HUES64 (cell line): Measurements from ENCODE around the gene MYOF.

Experiments
- H3K27ac ChIP-seq: 2 replicates; pipeline ENCODE4 v1.7.0; 2013; ENCODE audit warnings: low read depth, low read length, inconsistent platforms
- H3K27me3 ChIP-seq: 2 replicates; pipeline ENCODE4 v1.6.1; 2013; ENCODE audit warnings: mild to moderate bottlenecking, low read length; ENCODE audit not compliant: insufficient read depth
- H3K36me3 ChIP-seq: 2 replicates; pipeline ENCODE4 v1.6.1; 2013; ENCODE audit warnings: mild to moderate bottlenecking, low read length; ENCODE audit not compliant: insufficient read depth
- H3K4me1 ChIP-seq: 2 replicates; pipeline ENCODE4 v1.6.1; 2013; ENCODE audit warnings: mild to moderate bottlenecking, low read length, moderate library complexity; ENCODE audit not compliant: insufficient read depth
- H3K4me3 ChIP-seq: 2 replicates; pipeline ENCODE4 v1.5.1; 2013; ENCODE audit warnings: mild to moderate bottlenecking, low read length, moderate library complexity
- H3K9ac ChIP-seq: 2 replicates; pipeline ENCODE4 v1.6.1; 2013; ENCODE audit warnings: mild to moderate bottlenecking, low read depth, low read length
- H3K9me3 ChIP-seq: 2 replicates; pipeline ENCODE4 v1.6.1; 2013; ENCODE audit warnings: low read depth, low read length; ENCODE audit not compliant: insufficient read depth
- WGBS: fragments of 150-250, 120-280 bp; methylation state at CpG from one replicate; pipeline ENCODE4 v1.1.7; 2013; ENCODE audit warnings: missing lambda C conversion rate; 5-methylcytosine and 5-hydroxymethylcytosine counted together

MYOF gene

DNA sequence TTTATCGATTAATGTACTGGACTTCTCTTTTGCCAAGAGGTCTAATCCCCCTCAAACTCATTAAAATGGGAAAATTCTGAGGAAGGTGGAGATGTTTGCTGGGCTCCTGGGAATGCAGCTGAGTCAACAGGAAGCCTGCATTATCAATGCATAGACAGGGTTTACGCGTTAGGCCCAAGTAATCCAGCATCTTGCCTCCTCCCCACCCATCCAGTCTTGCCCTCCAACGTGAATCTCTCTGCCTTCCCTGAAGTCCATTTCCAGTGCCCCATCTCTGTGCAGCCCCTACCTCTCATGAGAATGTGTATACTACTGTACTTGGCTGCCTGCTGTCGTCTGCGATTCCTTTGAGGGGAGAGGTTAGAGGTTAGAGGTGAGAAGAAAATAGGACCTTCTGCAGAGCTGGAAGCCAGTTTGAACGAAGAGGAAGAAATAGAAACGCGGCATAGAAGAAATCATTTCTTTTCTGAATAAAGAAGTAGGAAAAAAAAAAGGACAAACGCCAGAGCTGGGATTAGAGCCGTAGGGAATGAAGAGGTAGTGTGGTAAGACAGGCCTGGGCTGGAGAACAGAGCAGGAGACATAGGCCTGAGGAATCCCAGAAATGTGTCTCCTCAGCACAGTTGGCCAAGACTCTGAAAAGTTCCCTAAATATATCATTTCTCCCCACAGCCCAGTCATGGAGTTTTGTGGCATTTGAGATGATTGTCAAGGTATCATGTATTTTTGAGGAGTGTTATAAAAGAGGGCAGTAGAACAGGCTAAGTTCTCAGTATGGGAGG, 75.6 kb downstream of the MYOF start:
- Histone ChIP-seq H3K36me3 (no peaks in the 10 kb centered on the region), H3K27me3 (no peaks in the 10 kb centered on the region), H3K9me3 (no peaks in the 10 kb centered on the region), H3K4me1 (peaks cover 9% of the 10 kb centered on the region; the same call in 1 of the 2 replicates), H3K9ac (no peak overlapping the region), H3K4me3 (no peak overlapping the region), H3K27ac (no peak overlapping the region)
- 66% methylated on average over 11 of the region's 11 CpGs for WGBS

DNA sequence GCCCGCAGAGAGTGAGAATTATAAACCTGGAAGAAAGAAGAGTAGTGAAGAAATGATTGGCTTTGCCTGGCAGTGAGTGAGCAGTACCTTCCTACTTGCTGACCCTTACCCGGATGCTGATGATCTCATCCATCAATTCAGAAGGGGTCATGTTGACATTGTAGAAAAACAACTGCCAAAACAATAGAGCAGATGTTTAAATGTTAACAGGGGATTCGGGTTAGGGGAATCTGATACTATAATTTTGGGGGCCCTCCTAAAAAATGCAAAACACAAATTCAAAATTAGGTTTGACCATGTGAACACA, 78.1 kb downstream of the MYOF start:
- Histone ChIP-seq H3K9me3 (no peaks in the 10 kb centered on the region), H3K9ac (no peak overlapping the region), H3K4me3 (no peak overlapping the region), H3K27me3 (no peaks in the 10 kb centered on the region), H3K4me1 (peaks cover 9% of the 10 kb centered on the region; the same call in 1 of the 2 replicates), H3K27ac (no peak overlapping the region), H3K36me3 (no peaks in the 10 kb centered on the region)
- 85% methylated on average over 2 of the region's 3 CpGs for WGBS

DNA sequence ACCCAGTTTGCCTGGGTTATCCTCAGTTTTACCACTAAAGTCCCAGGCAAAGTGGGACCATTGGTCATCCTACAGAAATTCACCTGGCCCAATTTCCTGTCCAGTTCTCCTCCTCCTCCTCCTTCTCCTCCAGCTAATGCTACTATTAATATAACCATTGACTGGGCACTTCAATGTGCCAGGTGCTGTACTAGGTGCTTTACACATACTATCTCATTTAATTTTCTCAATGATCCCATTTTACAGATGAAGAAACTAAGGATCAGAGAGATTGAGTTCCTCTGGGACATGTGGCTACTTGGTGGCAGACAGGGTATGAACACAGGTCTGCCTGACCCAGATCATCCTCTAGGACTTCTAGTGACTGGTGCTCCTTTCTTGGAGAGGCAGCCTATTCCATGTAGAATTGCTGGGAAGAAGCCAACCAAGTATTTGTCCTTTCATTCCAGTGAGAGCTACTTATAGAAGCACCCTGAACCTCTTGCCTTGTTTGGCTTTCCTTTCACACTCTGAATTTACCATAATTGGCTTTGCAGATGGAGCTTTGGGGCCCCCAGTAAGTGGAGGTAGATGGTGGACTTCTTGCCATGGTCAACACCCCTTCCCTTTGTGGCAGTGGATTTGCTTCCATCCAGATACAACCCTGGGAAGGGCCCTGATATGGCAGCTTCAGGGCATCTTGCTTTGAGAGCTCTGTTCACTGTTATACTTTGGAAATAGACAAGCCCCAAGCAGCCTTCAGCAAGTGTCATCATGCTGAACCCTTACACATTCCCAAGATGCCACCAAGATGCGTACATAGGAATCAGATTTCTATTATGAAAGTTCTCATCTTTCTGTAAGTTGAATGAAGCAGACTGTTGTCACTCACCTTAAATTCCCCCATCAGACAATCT, 78.7 kb downstream of the MYOF start:
- H3K27ac ChIP-seq, result no peak overlapping the region
- WGBS, result 90% methylated on average over 1 of the region's 1 CpG
- H3K4me1 ChIP-seq, result peaks cover 9% of the 10 kb centered on the region; the same call in 1 of the 2 replicates
- no peaks in the 10 kb centered on the region for H3K36me3 ChIP-seq
- no peak overlapping the region for H3K9ac ChIP-seq
- H3K4me3 ChIP-seq, result no peak overlapping the region
- no peaks in the 10 kb centered on the region for H3K9me3 ChIP-seq
- no peaks in the 10 kb centered on the region for H3K27me3 ChIP-seq

DNA sequence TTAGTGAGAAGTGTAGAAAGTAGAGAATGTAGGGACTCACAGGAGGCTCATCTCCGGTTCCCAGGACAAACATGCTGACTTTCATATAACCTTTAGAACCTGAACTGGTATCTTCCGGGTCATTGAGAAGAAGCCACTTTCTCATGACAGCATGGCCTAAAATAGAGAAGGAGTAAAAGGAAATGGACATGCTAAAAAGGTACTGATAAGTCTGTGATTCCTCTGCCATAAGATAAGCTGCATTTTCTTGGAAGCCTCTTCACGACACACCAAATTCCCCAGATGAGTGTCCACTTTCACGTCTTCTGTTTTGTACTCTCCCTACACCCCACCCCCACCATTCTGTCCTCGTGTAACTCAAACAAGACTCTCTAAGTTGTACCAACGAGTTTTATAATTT, 79.9 kb downstream of the MYOF start:
- H3K27me3 ChIP-seq, result no peaks in the 10 kb centered on the region
- no peaks in the 10 kb centered on the region for H3K36me3 ChIP-seq
- no peak overlapping the region for H3K9ac ChIP-seq
- H3K4me3 ChIP-seq, result no peak overlapping the region
- no peaks in the 10 kb centered on the region for H3K9me3 ChIP-seq
- 85% methylated on average over 5 of the region's 6 CpGs for WGBS
- peaks cover 9% of the 10 kb centered on the region; the same call in 1 of the 2 replicates for H3K4me1 ChIP-seq
- no peak overlapping the region for H3K27ac ChIP-seq

DNA sequence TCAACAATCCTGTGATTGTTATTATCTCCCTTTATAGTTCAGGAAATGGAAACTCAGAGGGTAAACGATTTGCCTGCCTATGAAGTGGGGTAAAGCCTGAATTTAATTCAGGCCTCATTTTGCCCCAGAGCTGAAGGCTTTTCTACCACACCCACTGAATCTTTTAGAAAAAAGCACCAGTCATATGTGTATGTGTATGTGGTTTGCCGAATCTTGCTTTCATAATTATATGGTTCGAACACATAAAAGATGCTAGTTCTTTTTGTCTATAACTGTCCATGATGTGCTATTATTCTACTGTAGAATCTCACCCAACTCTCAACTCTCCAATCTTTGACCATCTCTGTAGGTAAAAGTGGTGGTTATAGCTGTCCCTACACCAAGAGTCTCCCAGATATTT, 83.6 kb downstream of the MYOF start:
- Histone ChIP-seq H3K36me3 (no peaks in the 10 kb centered on the region), H3K4me3 (no peak overlapping the region), H3K9ac (no peak overlapping the region), H3K27me3 (no peaks in the 10 kb centered on the region), H3K9me3 (no peaks in the 10 kb centered on the region), H3K4me1 (no peaks in the 10 kb centered on the region), H3K27ac (no peak overlapping the region)
- WGBS, result 89% methylated on average over 3 of the region's 3 CpGs

DNA sequence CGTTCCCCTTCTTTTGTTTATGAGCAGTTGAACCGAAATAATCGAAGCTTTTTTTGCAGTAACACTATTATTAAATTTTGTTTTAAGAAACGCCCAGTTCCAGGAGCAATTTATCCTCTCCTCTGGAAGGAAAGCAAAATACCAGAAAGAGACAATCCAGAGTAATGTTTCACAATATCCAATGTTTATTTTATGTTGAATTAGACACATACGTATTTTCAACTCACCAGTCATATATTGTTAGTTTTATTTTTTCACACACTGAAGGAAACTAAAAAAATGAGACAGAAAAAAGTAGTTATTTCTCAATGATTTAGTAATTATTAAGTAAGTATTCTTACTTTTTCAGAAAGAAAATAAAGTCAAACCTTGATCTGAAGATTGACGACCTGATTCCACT, 85.1 kb downstream of the MYOF start:
- Histone ChIP-seq H3K36me3 (no peaks in the 10 kb centered on the region), H3K27me3 (no peaks in the 10 kb centered on the region), H3K4me3 (no peak overlapping the region), H3K9ac (no peak overlapping the region), H3K27ac (no peak overlapping the region), H3K4me1 (no peaks in the 10 kb centered on the region), H3K9me3 (no peaks in the 10 kb centered on the region)
- WGBS, result 93% methylated on average over 3 of the region's 6 CpGs

DNA sequence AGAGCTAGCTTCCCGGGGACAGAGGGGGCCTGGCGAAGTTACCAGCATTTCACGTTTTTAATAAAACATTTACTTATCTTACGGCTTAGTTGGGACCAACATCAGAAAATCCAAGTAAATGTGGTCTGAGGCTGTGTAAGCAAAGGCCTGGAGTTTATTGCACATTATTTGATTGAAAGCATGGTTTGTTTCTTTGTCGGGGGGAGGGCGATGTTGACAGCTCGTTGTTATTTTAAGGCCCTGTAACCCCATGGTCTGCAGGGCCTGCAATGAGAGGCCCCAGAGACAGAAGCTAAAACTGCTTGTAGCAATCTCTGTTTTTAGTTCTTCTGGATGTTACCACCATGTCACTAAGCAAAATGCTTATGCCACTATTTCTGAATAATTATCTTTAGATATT, 88.9 kb downstream of the MYOF start:
- WGBS, result 83% methylated on average over 7 of the region's 7 CpGs
- Histone ChIP-seq H3K4me3 (no peak overlapping the region), H3K27ac (no peak overlapping the region), H3K36me3 (no peaks in the 10 kb centered on the region), H3K27me3 (no peaks in the 10 kb centered on the region), H3K9me3 (no peaks in the 10 kb centered on the region), H3K9ac (no peak overlapping the region), H3K4me1 (no peaks in the 10 kb centered on the region)

DNA sequence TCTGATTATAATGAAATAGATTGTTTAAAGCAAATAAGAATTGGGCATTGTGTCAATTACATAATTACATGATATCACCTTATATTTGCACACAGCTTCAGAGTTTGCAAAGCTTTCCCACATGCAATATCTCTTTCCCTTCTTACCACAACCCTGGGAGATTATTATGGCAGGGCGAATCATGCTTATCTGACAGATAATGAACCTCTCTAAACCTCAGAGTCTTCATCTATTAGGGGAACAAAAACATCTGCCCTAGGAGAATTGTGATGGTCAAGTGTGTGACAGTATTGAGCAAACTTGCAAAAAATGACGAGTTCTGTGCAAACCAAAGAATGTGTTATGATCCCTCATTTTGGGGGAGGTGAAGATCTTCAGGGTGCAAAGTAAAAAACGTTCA, 90.0 kb downstream of the MYOF start:
- Histone ChIP-seq H3K36me3 (no peaks in the 10 kb centered on the region), H3K27ac (no peak overlapping the region), H3K27me3 (no peaks in the 10 kb centered on the region), H3K9ac (no peak overlapping the region), H3K4me1 (peaks cover 8% of the 10 kb centered on the region), H3K4me3 (no peak overlapping the region), H3K9me3 (no peaks in the 10 kb centered on the region)
- 79% methylated on average over 3 of the region's 3 CpGs for WGBS

DNA sequence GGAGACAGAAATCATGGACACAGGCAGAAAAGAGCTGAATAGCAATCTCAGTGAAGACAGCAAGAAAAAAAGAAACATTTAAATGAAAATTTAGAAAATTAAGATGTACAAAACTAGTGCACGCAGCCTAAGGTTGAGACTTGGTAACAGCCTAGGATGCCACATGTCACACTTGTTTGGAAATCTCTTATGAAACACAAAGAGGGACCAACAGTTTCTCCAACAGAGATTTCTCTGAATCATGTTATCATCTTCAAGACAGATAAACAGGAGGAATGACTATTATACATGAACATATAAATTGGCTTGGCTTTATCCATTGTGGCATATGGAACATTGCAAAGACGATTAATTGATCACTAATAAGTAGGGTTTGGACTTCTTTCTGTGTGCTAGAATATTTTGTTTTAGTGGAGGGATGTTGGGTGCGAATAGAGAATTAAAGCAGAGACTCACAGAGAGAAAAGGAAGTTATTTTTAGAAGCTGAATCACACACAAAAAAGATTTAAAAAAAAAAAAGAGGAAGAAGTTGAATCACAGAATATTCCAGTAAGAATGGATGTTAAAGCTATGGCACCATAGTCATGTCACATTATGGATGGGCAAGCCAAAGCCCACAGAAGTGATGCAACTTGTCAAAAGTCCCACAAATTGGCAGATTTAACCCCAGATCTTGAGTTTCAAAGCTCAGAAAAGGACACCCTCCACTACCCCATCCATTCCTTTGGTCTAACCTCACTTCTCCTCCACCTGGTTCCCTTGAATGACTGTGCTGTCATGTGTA, 91.6 kb downstream of the MYOF start:
- Histone ChIP-seq H3K4me1 (peaks cover 8% of the 10 kb centered on the region), H3K36me3 (no peaks in the 10 kb centered on the region), H3K27me3 (no peaks in the 10 kb centered on the region), H3K27ac (no peak overlapping the region), H3K9me3 (no peaks in the 10 kb centered on the region), H3K9ac (no peak overlapping the region), H3K4me3 (no peak overlapping the region)
- 80% methylated on average over 3 of the region's 3 CpGs for WGBS

DNA sequence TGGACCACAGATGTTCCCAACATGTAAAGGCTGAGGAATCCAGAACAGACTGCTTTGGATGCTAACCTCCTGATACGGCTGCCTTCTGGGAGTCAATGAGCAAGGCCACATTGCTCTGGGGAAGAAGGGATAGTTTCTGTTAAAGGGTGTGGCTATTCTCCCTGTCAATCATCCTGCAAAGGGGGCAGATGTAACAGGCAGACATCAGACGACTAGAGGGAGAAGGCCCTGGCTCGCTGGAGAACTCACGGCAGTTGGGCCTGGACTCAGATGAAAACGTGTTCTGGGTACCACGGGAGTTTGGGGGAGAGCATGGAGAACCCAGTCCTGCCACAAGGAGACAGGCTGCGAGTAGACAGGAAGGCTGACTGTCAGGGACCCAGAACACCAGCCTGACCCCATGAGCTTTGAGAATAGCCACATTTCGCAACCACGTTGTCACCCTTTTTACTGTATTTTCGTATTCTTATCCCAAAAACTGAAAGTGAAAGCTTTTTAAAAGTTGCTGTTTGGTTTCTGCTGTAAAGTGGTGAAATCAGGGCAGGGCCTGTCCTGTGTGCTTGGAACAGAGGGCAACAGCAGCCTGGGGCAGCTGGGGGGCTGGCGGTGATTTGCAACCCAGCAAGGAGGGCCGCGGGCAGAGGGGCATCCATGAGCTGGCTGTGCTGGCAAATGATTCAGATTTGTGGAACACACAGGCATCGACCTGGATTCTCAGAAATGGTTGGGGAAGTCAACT, 95.3 kb downstream of the MYOF start:
- Histone ChIP-seq H3K36me3 (no peaks in the 10 kb centered on the region), H3K9ac (no peak overlapping the region), H3K4me3 (no peak overlapping the region), H3K27me3 (no peaks in the 10 kb centered on the region; the same call in 1 of the 2 replicates), H3K27ac (no peak overlapping the region), H3K9me3 (no peaks in the 10 kb centered on the region), H3K4me1 (peaks cover 14% of the 10 kb centered on the region)
- WGBS, result 87% methylated on average over 14 of the region's 14 CpGs
